Subcutaneous abdominal adipose tissue (tissue), 5 donors: ENCODE measurements around the gene RAG1.
A peak's percentile ranks its signal among the peaks of the same experiment; 100 is the strongest.

Experiments
- H3K27ac ChIP-seq: one replicate; pipeline ENCODE4 v1.7.0; 2013; ENCODE audit warnings: low read depth, mild to moderate bottlenecking, inconsistent platforms, low read length, moderate library complexity
- H3K27me3 ChIP-seq, 5 donors: one replicate each; pipeline ENCODE4 v1.7.0; 2013; ENCODE audit warnings: low read length in 5 of 5, inconsistent platforms in 1 of 5; ENCODE audit not compliant: control insufficient read depth in 5 of 5, insufficient read depth in 4 of 5
- H3K36me3 ChIP-seq, 5 donors: one replicate each; pipeline ENCODE4 v1.7.0; 2013; ENCODE audit warnings: low read length in 5 of 5; ENCODE audit not compliant: control insufficient read depth in 5 of 5, insufficient read depth in 5 of 5
- H3K4me1 ChIP-seq, 5 donors: one replicate each; pipeline ENCODE4 v1.7.0; 2013; ENCODE audit warnings: low read length in 5 of 5, mild to moderate bottlenecking in 3 of 5, moderate library complexity in 1 of 5; ENCODE audit not compliant: control insufficient read depth in 5 of 5, insufficient read depth in 5 of 5
- H3K4me3 ChIP-seq, 5 donors: one replicate each; pipeline ENCODE4 v1.7.0; 2013; ENCODE audit warnings: low read length in 5 of 5, low read depth in 1 of 5
- H3K9ac ChIP-seq, 5 donors: one replicate each; pipeline ENCODE4 v1.7.0; 2013; ENCODE audit warnings: low read length in 5 of 5, mild to moderate bottlenecking in 4 of 5, moderate library complexity in 3 of 5
- H3K9me3 ChIP-seq, 5 donors: one replicate each; pipeline ENCODE4 v1.7.0; 2013; ENCODE audit warnings: low read length in 5 of 5; ENCODE audit not compliant: control insufficient read depth in 5 of 5
- donor health status: healthy.
- donor health status: healthy.
- donor health status: healthy.
- donor health status: healthy.
- donor health status: healthy.

RAG1 gene

DNA sequence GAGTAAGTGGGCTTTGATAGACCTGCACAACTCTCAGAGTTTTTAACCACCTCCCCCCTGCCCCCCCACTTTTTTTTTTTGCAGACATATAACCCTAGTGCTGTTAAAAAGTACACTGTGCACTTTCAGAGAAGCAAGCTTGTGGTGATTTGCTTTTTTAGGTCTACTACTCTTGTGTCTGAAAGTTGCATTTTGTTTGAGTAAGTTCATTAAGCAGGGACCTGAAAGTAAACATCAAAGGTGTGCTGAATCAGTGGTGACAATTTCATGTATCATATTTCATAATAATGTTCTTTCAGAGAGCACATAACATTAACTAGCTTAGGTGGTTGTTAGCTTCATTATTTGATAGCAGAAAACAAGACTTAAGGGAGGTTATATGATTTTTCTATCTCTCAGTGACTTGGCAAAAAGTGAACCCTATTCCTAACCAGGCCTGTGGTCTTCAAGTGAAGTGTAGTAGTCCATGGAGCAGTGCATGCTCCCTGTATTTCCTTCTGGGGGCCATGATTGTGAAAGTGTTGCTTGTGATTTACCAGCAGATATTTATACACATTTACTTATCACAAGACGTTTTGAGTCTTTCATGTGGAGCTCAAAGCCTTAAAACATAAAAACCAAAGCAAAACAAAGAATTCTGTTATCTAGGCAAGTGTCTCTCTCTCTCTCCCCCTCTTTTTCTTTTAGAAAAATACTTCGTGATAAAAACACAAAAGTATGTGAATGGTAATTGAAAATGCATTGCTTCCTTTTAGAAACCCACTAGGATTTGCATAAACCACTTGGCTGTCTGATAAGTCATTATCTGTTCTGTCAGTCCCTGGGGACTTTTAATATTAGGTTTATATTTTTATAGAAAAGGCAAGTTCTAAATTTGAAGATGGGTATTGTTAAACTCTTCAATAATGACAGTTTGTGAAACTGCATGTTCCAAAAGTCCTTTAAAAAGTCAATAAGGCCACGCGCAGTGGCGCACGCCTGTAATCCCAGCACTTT lies 37.7 kb downstream of the RAG1 start:
- H3K4me3 ChIP-seq = no peak overlapping the region
- H3K4me1 ChIP-seq = no peaks in the 10 kb centered on the region
- no peak overlapping the region for H3K9ac ChIP-seq
- no peak overlapping the region for H3K27ac ChIP-seq
- H3K9me3 ChIP-seq = no peaks in the 10 kb centered on the region
- peaks cover 0 to 1% (median 0%) of the 10 kb centered on the region in 5 donors for H3K36me3 ChIP-seq
- H3K27me3 ChIP-seq = no peaks in the 10 kb centered on the region

DNA sequence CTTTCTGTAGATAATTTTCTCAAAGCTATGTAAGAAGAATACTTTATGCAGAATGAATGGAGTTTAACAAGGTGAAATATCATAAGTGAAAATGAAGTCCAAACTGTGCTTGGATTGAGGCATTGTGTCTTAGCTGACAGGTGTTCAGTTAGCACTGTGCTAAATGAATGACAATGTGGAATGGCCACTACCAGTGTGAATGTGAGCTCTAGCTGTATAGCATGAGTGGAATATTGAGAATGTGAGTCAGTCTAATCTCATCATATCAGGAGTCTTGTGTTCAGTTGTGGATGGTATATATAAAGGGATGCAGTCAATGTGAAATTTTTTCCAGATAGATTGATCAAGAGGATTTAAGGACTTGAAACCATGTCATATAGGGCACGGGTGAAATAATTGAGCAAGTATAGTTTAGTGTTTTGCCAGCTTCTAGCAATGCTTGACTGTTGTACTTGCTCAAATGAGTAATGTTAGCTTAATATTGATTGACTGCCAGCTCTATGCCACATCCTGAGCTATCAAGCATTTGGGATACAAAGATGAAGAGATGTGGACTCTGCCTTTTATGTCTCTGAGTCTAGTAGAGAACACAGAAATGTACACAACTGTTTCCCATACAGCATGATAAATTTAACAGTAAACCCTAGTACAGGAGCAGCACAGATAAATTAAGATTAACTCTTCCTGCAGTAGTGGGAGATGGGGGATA lies 40.8 kb downstream of the RAG1 start:
- Histone ChIP-seq H3K27me3 (no peaks in the 10 kb centered on the region), H3K4me1 (no peaks in the 10 kb centered on the region)

DNA sequence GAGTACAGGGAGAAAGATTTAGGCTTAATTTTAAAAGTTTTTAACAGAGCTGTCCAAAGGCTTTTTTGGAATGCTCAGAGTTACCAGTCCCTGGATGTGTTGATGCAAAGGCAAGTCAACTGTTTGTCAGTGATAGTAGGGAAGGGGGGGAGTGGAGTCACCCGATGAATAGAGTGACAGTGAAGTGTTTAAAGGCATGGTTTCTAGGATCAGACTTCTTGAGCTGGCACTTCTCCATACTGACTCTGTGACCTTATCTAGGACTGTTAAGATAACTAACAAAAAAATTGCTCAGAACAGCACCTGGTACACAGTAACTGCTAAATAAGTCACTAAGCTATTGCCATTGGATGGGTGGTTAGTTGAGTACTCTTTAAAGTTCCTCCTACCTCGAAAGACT lies 41.6 kb downstream of the RAG1 start:
- no peaks in the 10 kb centered on the region for H3K9me3 ChIP-seq
- H3K27ac ChIP-seq = no peak overlapping the region
- H3K27me3 ChIP-seq = no peaks in the 10 kb centered on the region
- no peaks in the 10 kb centered on the region for H3K4me1 ChIP-seq
- no peak overlapping the region for H3K4me3 ChIP-seq
- H3K36me3 ChIP-seq = peaks cover 3 to 7% (median 3%) of the 10 kb centered on the region in 5 donors
- H3K9ac ChIP-seq = no peak overlapping the region

More for the DNA sequence above, 40.8 kb downstream of the RAG1 start:
- H3K36me3 ChIP-seq = peaks cover 3 to 7% (median 3%) of the 10 kb centered on the region in 5 donors
- H3K9ac ChIP-seq = no peak overlapping the region
- no peak overlapping the region for H3K27ac ChIP-seq
- H3K4me3 ChIP-seq = no peak overlapping the region
- no peaks in the 10 kb centered on the region for H3K9me3 ChIP-seq

DNA sequence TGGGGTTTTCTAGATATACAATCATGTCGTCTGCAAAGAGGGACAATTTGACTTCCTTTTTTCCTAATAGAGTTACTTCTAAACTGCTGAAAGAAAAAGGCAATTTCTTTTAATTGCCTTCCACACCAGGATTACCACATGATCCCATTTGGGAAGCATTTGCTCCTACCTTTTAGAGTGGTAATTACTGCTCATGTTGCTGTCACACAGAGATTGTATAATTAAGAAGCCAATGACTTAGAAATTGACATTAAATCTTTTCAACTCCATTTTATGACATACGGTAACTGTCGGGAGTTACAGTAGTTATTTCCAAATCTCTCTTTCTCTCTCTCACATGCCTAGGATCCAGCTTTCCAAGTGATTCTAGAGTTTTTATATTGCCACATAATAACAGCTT lies 48.0 kb downstream of the RAG1 start:
- H3K27ac ChIP-seq = no peak overlapping the region
- no peaks in the 10 kb centered on the region for H3K27me3 ChIP-seq
- H3K4me3 ChIP-seq = no peak overlapping the region
- peaks cover 0 to 11% (median 7%) of the 10 kb centered on the region in 5 donors for H3K4me1 ChIP-seq
- peaks cover 0 to 5% (median 3%) of the 10 kb centered on the region in 5 donors for H3K36me3 ChIP-seq
- H3K9me3 ChIP-seq = no peaks in the 10 kb centered on the region
- H3K9ac ChIP-seq = no peak overlapping the region

DNA sequence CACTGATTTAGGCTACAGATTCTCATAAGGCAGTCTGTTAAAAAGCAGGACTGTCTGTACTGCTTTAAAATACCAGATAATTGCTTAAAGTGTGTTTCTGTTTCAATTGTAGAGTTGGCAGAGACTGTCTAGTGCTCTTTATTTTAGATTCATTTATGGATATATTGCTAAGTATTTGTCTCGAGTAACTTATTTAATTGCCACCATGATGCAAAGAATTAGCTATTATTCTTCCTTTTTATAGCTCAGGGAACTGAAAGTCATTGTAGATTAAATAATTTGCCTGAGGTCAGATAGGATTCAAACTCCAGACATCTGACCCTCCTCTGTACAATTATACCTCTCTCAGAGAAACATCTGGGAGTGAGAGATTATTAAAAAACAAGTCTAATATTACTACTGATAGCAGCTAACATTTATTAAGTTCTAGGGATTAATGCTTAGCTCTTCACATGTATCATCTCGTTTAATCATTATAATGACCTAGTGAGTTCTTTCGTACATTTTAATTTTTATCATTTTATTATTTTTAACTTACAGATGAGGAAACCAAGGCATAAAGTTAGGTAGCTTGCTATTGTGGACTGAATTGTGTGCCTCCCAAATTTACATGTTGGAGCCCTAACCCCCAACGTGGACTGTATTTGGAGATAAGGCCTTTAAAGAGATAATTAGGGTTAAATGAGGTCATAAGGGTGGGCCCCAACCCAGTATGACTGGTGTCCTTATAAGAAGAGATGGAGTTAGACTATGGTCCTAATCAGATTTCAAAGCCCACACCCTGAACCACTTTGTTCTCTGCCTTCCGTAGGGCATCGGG lies 49.9 kb downstream of the RAG1 start:
- Histone ChIP-seq H3K4me1 (peaks cover 0 to 11% (median 7%) of the 10 kb centered on the region in 5 donors), H3K27ac (no peak overlapping the region), H3K36me3 (no peaks in the 10 kb centered on the region)

DNA sequence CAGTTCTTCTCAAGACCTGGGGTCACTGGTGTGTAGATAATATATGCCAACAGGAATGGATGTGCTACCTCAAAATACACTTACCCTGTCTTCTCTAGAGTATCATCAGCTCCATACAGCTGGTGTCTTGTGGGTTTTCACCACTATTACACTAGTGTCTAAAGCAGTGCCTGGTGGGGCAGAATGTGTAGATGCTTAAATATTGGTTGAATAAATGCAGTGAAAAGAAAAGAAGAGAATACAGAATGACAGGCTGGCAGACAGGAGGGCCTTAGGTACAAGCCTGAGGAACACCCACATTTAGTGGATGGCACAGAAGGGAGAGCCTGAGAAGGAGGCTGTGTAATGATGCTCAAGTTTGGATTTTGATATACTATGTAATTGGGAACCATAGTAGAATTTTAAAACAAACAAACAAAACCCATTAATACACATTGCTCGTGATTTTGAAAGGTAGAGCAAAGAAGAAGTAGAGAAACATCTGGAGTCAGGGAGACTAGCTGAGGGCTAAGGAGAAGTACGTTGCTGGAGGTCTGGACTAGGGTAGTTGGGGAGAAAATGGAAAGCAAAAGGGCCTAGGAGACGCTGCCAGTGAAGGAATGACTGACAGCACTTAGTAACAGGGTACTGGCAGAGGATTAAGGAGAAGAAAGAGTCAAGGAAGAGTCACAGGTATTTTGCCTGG lies 50.7 kb downstream of the RAG1 start:
- Histone ChIP-seq H3K9ac (no peak overlapping the region), H3K4me1 (peaks cover 0 to 11% (median 7%) of the 10 kb centered on the region in 5 donors), H3K36me3 (no peaks in the 10 kb centered on the region), H3K9me3 (no peaks in the 10 kb centered on the region), H3K4me3 (no peak overlapping the region), H3K27me3 (no peaks in the 10 kb centered on the region), H3K27ac (no peak overlapping the region)

More for the DNA sequence above, 49.9 kb downstream of the RAG1 start:
- Histone ChIP-seq H3K4me3 (no peak overlapping the region), H3K9ac (no peak overlapping the region), H3K27me3 (no peaks in the 10 kb centered on the region), H3K9me3 (no peaks in the 10 kb centered on the region)

DNA sequence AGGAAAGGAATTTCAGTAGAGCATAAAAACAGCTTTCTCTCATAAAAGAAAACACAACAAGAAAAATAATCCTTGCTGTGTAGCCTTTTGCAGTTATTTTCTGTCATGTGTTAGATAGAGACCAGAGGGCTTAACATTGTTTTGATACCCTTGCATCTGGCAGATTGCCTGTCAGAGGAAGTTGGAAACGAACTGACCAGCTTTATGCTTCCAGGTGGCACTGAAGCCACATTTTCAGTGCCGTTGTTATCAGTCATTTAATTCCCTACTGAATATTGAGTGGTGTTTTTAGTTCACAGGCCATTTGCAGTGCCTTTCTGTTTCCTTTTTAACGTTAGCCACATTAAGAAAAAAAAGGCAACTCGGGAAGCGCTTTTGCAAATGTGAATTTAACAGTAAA lies 51.7 kb downstream of the RAG1 start:
- Histone ChIP-seq H3K4me1 (peaks cover 0 to 11% (median 7%) of the 10 kb centered on the region in 5 donors), H3K9ac (peak overlapping the region in 1 of 5 donors; percentile 49), H3K9me3 (no peaks in the 10 kb centered on the region), H3K4me3 (peak overlapping the region in 3 of 5 donors; percentile 29 to 45 (median 37)), H3K36me3 (no peaks in the 10 kb centered on the region), H3K27me3 (no peaks in the 10 kb centered on the region), H3K27ac (no peak overlapping the region)

DNA sequence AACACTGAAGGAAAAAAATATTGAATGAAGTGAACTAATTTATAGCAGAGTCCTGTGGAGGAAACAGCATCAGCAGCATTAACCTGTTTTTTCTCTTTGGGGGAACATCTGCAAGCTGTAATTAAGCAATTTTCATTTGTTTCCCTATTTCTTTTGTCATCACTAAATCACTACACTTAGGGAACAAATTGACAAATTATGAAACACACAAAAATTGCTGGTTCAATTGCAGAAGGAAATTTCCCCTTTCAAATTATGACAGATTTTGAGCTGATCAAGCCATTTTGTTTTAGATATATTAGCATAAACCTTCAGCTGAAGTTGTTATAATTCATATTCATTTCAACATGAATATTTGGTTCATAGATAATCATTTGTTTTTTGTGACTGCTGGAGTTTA lies 52.4 kb downstream of the RAG1 start:
- Histone ChIP-seq H3K4me3 (no peak overlapping the region), H3K27me3 (no peaks in the 10 kb centered on the region), H3K4me1 (peaks cover 0 to 11% (median 7%) of the 10 kb centered on the region in 5 donors), H3K36me3 (no peaks in the 10 kb centered on the region), H3K9me3 (no peaks in the 10 kb centered on the region), H3K9ac (no peak overlapping the region), H3K27ac (no peak overlapping the region)

DNA sequence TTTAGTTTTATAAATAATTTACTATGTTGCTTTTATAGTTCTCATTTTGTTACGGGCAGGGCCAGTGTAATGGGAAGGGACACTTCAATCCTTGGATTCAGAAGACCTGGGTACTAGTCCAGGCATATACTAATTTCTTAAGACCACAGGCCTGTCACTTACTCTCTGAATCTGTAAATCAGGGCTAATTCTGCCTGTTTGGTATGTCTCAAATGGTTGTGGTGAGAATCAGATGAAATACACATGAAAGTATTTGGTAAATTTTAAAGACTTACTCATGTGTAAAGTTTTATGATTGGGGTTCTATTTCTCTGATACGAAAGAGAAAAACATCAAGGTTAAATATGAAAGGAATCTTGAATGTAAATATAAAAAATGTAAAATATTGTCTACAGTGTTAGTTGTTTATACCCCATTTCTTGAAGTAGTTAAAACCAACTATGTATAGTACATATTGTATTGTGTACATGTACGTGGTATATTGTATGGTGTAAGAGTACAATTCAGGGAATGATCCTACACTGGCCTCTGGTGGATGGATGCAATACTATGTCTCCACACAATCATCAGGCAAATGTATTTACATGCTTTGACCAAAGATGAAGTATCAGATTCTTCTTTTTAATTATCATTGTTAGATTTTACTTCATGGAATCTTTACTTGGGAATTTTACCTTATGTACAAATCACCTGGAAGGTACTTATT lies 54.8 kb downstream of the RAG1 start:
- Histone ChIP-seq H3K9ac (no peak overlapping the region), H3K36me3 (no peaks in the 10 kb centered on the region), H3K27ac (no peak overlapping the region), H3K9me3 (no peaks in the 10 kb centered on the region), H3K27me3 (no peaks in the 10 kb centered on the region), H3K4me1 (peaks cover 0 to 11% (median 7%) of the 10 kb centered on the region in 5 donors), H3K4me3 (no peak overlapping the region)
